Subcutaneous preadipocyte (primary cell): ENCODE results near the gene HSBP1. TPM values are rescaled to one million over a fixed set of nuclear protein-coding genes. Genes with fewer than 3 reads are reported as not detected.

ENCODE experiments used
- total RNA-seq: library from RNA; depleted of rRNA; stranded (reverse); fragments of >200 nt; gene quantifications from 2 replicates; pipeline ENCODE4 v1.2.3, GENCODE V29; 2012

HSBP1 gene
- total RNA-seq, result 38.2 and 47.1 TPM in 2 replicates

DNA sequence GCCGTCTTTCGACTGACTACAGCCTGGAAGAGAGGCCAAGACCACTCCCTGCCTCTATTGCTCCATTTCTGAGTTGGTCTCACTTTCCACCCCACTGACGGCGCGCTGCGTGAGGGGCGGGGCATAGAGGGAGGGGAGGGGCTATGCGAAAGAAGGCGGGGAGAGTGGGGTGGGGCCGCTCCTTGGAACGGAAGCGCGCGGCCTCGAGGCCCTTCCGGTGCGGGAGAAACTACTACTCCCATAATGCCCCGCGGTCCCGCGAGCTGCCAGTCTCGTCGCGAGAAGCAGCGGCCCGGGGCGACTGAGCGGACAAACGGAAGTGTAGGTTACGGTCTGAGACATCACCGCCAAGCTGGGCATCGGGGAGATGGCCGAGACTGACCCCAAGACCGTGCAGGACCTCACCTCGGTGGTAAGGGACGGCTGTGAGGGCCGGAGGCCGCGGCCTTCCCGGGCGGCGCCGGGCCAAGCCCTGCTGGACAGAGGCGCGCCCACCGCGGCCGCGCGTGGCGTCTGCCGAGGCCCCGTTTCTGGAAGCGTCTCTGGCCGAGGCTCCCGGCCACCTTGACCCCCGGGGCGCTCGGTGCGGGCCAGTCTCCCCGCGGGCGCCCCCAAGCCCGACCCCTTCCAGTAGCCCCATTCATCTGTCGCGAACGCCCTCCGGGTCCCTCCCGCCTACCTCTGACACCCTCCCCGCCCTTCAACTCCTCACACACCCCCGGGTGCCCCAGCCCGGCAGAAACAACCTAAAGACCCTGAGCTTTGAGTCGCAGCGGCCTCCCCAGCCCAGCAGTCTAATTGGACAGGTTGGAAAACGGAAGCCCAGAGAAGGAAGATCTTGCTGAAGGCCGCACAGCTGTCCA, at the start of gene HSBP1:
Gene HSBP1, plus strand, starts transcription at position 269 of the 863 bp plus-strand sequence. Its CDS starts 99 bp downstream, at position 368.

Other genes starting within 250 kb of the HSBP1 start
- 2.9 and 3.3 TPM in 2 replicates for gene MLYCD, start 91.1 kb downstream of the HSBP1 start, total RNA-seq
- 3.1 and 3.3 TPM in 2 replicates for gene OSGIN1, start 145.3 kb downstream of the HSBP1 start, total RNA-seq
- under 0.01 TPM in 1 of 2 replicates, not detected in the other for gene NECAB2, start 160.3 kb downstream of the HSBP1 start, total RNA-seq
- not detected in 2 replicates for gene SLC38A8, start 234.8 kb downstream of the HSBP1 start, total RNA-seq